Loucy (cell line): ENCODE data around the gene B9D2.
"Not testable (repeated sequence)": the region's sequence is repeated elsewhere in the genome, so short reads cannot be mapped to it uniquely, and the experiment has no call there.

ENCODE experiments used
- H2AFZ ChIP-seq: fragments of 200-600 bp; sonication (generic); 2 replicates; pipeline ENCODE4 v1.6.0; 2016; ENCODE audit warnings: antibody characterized with exemption, mild to moderate bottlenecking, low read length, moderate library complexity
- H3F3A ChIP-seq: fragments of 200-600 bp; 2 replicates; pipeline ENCODE4 v1.6.0; 2016; ENCODE audit warnings: antibody characterized with exemption, low read depth, mild to moderate bottlenecking
- H3K27me3 ChIP-seq: fragments of 200-600 bp; sonication (generic); 2 replicates; pipeline ENCODE4 v1.6.1; 2014; ENCODE audit warnings: low read length, mild to moderate bottlenecking; ENCODE audit not compliant: insufficient read depth, poor library complexity, severe bottlenecking
- H3K36me3 ChIP-seq: fragments of 200-600 bp; sonication (generic); 2 replicates; pipeline ENCODE4 v1.6.1; 2016; ENCODE audit warnings: low read length; ENCODE audit not compliant: insufficient read depth
- H3K4me1 ChIP-seq: fragments of 200-600 bp; sonication (generic); 2 replicates; pipeline ENCODE4 v1.5.1; 2014; ENCODE audit warnings: low read length, mild to moderate bottlenecking; ENCODE audit not compliant: insufficient read depth, poor library complexity, severe bottlenecking
- H3K4me2 ChIP-seq: fragments of 200-600 bp; sonication (generic); 2 replicates; pipeline ENCODE4 v1.6.0; 2014; ENCODE audit warnings: antibody characterized with exemption, low read length, low read depth, mild to moderate bottlenecking; ENCODE audit not compliant: poor library complexity, severe bottlenecking
- H3K4me3 ChIP-seq: fragments of 200-600 bp; sonication (generic); 2 replicates; pipeline ENCODE4 v1.5.1; 2014; ENCODE audit warnings: low read length, mild to moderate bottlenecking, mixed read lengths; ENCODE audit not compliant: poor library complexity, severe bottlenecking
- H3K79me2 ChIP-seq: fragments of 200-600 bp; sonication (generic); 2 replicates; pipeline ENCODE4 v1.6.1; 2014; ENCODE audit warnings: low read length; ENCODE audit not compliant: insufficient read depth
- H3K9ac ChIP-seq: fragments of 200-600 bp; sonication (generic); 2 replicates; pipeline ENCODE4 v1.6.0; 2014; ENCODE audit warnings: mild to moderate bottlenecking, low read depth, low read length, moderate library complexity; ENCODE audit not compliant: poor library complexity, severe bottlenecking
- H3K9me2 ChIP-seq: fragments of 200-600 bp; sonication (generic); replicated peaks from 2 replicates; pipeline ENCODE4 v1.6.1; 2016; ENCODE audit warnings: low read depth, low read length, mixed read lengths
- H3K9me3 ChIP-seq: fragments of 200-600 bp; sonication (generic); 2 replicates; pipeline ENCODE4 v1.6.1; 2014; ENCODE audit warnings: mild to moderate bottlenecking, antibody characterized with exemption, low read length, low read depth; ENCODE audit not compliant: insufficient read depth
- H4K20me1 ChIP-seq: fragments of 200-600 bp; sonication (generic); 2 replicates; pipeline ENCODE4 v1.6.0; 2014; ENCODE audit warnings: antibody characterized with exemption, low read length, mild to moderate bottlenecking; ENCODE audit not compliant: insufficient read depth, poor library complexity, severe bottlenecking
- EZH2phosphoT487 ChIP-seq: fragments of 200-600 bp; IDR thresholded peaks from 2 replicates; pipeline ENCODE4 v1.6.1; 2018; ENCODE audit warnings: antibody characterized with exemption, mild to moderate bottlenecking, moderate library complexity, borderline replicate concordance
- TF ChIP-seq, protein P1 (sequence below): fragments of 200-600 bp; sonication (generic); conservative IDR thresholded peaks from 2 replicates; pipeline ENCODE4 v1.5.1; 2014; ENCODE audit warnings: mild to moderate bottlenecking, antibody characterized with exemption, low read length

B9D2 gene

DNA sequence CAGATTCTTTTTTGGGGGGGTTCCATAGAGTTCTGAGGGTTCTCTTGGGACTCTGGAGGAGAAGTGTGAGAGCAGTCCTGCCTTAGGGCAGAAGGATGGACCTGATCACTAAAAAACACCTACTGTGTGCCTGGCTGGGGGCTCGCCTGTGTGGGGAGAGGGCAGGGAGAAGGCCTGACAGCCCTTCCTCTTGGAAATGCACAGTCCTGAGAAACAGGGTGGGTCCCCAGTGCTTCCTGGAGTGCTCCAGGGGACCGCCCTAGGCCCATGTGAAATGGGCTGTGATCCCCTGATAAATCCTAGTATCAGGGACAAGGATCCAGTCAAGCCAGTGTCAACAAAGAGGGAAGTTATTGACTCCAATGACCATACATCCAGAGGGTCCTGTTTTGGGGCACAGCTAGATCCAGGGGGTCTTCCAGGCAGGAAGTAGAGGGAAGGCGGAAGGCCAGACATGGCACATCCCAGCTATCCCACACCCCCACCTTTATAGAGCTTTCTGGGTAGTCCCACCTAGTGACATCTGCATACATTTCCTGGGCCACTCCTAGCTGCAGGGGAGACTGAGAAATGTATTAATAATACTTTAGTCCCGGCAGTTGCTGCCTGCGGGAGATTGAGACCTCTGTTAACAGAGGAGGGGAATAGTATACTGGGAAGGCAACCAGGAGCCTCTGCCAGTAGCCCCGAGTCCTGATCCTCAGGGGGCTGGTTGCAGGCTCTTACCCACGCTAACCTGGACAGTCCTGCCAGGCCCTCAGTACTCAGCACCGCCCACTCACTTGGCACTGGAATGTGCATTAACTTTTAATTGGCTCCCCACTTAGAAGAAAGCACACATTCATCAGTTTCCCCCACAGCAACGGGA is 47.4 kb upstream of the B9D2 start:
- Histone ChIP-seq H3K79me2 (no peaks in the 10 kb centered on the region), H3K9me2 (no peaks in the 10 kb centered on the region), H3K27me3 (no peaks in the 10 kb centered on the region), H3K36me3 (peaks cover 5% of the 10 kb centered on the region; the same call in 1 of the 2 replicates), H3K4me1 (no peaks in the 10 kb centered on the region), H3K4me3 (no peak overlapping the region), H3K4me2 (no peak overlapping the region), H2AFZ (no peak overlapping the region), H4K20me1 (no peaks in the 10 kb centered on the region), H3K9me3 (no peaks in the 10 kb centered on the region), H3K9ac (no peak overlapping the region), H3F3A (no peaks in the 10 kb centered on the region)
- TF ChIP-seq, protein P1, sequence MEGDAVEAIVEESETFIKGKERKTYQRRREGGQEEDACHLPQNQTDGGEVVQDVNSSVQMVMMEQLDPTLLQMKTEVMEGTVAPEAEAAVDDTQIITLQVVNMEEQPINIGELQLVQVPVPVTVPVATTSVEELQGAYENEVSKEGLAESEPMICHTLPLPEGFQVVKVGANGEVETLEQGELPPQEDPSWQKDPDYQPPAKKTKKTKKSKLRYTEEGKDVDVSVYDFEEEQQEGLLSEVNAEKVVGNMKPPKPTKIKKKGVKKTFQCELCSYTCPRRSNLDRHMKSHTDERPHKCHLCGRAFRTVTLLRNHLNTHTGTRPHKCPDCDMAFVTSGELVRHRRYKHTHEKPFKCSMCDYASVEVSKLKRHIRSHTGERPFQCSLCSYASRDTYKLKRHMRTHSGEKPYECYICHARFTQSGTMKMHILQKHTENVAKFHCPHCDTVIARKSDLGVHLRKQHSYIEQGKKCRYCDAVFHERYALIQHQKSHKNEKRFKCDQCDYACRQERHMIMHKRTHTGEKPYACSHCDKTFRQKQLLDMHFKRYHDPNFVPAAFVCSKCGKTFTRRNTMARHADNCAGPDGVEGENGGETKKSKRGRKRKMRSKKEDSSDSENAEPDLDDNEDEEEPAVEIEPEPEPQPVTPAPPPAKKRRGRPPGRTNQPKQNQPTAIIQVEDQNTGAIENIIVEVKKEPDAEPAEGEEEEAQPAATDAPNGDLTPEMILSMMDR: no peak
- no peak for TF ChIP-seq EZH2phosphoT487

DNA sequence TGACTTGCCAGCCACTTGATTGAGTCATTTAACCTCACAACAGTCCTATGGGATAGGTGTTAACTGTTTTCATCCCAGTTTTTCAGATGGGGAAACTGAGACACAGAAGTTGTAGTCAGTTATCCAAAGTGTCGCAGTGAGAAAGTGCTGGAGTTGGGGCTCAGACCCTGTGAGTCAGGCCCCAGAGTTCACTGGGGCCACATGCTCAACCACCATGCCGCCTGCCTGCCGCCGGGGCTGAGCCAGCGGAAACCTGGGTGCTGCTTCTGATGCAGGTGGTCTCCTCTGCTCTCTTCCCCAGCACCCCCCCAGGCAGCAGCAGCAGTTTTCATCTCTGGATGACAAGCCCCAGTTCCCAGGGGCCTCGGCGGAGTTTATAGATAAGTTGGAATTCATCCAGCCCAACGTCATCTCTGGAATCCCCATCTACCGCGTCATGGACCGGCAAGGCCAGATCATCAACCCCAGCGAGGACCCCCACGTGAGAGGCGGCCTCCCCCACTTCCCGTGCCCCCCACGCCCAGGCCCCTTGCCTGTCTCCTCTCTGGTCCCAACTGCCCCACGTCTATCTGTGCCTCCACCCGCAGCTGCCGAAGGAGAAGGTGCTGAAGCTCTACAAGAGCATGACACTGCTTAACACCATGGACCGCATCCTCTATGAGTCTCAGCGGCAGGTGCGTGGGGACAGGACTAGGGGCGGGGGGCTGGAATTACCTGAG is 46.5 kb upstream of the B9D2 start:
- Histone ChIP-seq H3K36me3 (peaks cover 5% of the 10 kb centered on the region; the same call in 1 of the 2 replicates), H3K27me3 (no peaks in the 10 kb centered on the region), H3K4me1 (no peaks in the 10 kb centered on the region), H3K4me2 (no peak overlapping the region), H2AFZ (no peak overlapping the region), H3K9me3 (no peaks in the 10 kb centered on the region), H3K9me2 (no peaks in the 10 kb centered on the region), H3K9ac (no peak overlapping the region), H3K4me3 (no peak overlapping the region), H3F3A (no peaks in the 10 kb centered on the region), H4K20me1 (no peaks in the 10 kb centered on the region), H3K79me2 (no peaks in the 10 kb centered on the region)
- TF ChIP-seq, protein P1: no peak
- TF ChIP-seq EZH2phosphoT487: no peak

DNA sequence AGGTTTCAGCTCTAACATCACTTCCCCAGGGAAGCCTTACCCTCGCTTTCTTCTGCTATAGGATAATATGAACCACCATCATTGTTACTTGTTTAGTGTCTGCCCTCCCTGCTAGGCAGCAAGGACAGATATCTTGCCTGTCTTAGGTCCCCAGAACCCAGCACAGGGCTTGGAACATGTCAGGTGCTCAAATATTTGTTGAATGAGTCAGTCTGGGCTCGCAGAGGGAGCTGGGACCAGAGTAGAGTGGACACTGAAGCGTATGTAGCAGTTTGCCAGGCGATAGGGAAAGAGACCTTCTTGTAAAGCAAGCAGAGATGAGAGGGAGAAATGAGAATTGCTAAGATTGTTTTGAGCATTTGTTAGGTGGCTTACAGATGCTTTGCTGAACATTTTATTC is 45.3 kb upstream of the B9D2 start:
- H3K4me2 ChIP-seq: no peak overlapping the region
- H3K4me3 ChIP-seq: no peak overlapping the region
- no peaks in the 10 kb centered on the region for H3K9me3 ChIP-seq

DNA sequence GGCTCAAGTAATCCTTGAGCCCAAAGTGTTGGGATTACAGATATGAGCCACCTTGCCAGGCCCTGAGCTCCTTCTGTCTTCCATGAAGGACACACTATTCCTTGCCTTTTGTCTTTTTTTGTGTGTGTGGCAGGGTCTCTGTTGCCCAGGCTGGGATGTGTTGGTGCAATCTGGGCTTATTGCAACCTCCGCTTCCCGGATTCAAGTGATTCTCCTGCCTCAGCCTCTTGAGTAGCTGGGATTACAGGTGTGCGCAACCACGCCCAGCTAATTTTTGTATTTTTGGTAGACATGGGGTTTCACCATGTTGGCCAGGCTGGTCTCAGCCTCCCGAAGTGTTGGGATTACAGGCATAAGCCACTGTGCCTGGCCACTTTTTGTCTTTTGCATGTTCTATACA is 44.9 kb upstream of the B9D2 start:
- H3K4me3 ChIP-seq, H3K9me3 ChIP-seq, H3K4me2 ChIP-seq, H3K27me3 ChIP-seq, H3K36me3 ChIP-seq, H3K79me2 ChIP-seq, H3K9ac ChIP-seq, H3F3A ChIP-seq, H2AFZ ChIP-seq, H3K4me1 ChIP-seq, H4K20me1 ChIP-seq, H3K9me2 ChIP-seq: not testable (repeated sequence)

More for the DNA sequence above, 45.3 kb upstream of the B9D2 start:
- Histone ChIP-seq H3K4me1 (no peaks in the 10 kb centered on the region), H3F3A (no peaks in the 10 kb centered on the region), H2AFZ (no peak overlapping the region), H3K9ac (no peak overlapping the region), H4K20me1 (no peaks in the 10 kb centered on the region), H3K36me3 (peaks cover 1% of the 10 kb centered on the region; the same call in 1 of the 2 replicates), H3K9me2 (no peaks in the 10 kb centered on the region), H3K27me3 (no peaks in the 10 kb centered on the region), H3K79me2 (no peaks in the 10 kb centered on the region)
- TF ChIP-seq EZH2phosphoT487: no peak
- TF ChIP-seq, protein P1: no peak
